HG03354 (cell line): Measurements from ENCODE around the gene TRAPPC2B.
A peak's percentile ranks its signal among the peaks of the same experiment; 100 is the strongest.

ENCODE experiments used
- ATAC-seq: cut with Tn5 transposase; IDR thresholded peaks from one replicate; pipeline ENCODE4 v1.9.1; 2021; ENCODE audit warnings: mild to moderate bottlenecking; ENCODE audit not compliant: unreplicated experiment, poor library complexity, severe bottlenecking

Gene TRAPPC2B

DNA sequence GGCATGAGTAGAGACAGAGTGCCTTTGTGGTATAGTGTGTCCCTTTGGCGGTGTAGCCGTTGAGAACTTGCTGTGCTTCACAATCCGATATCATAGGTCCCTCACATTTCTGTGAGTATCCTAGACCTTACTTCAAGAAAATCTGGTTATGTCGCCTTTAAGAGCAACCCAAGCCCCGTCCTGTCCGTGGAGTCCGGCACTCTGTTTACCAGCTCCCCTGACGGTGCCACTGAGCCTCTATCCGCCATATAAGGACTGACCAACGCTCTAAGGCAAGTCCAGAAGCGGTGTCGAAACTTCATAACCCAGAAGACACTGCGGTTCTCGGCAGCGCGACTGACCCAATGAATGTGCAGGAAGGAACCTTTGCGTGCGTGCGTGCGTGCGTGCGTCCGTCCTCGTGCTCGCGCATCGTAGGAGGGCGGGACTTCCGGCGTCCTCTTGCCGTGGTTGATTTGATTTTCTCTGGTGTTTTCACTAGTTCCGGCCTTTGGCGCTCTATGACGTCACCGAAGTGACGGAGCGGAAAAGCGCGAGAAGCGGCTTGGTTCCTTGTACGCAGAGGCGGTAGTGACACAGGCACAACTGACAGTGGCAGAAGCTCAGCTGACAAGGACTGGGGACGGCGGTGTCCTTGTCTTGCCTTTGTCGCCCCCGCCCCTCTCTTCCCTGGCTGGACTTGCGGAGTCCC lies at the start of gene TRAPPC2B, which contains the start of gene ZNF547:
TRAPPC2B (plus strand) TSS at position 555 of the 691 bp plus-strand sequence. CDS start 1,283 bp downstream, outside the sequence.
ZNF547 (plus strand) TSS at position 555 of the 691 bp plus-strand sequence. CDS start 5,005 bp downstream, outside the sequence.
- peak; percentile 97 for ATAC-seq

- ATAC-seq: no peak
Measured at GRCh38 chr19:57314146-57314545, 49.2 kb upstream of the TRAPPC2B start.

GRCh38 chr19:57317503-57317902 lies 45.8 kb upstream of the TRAPPC2B start:
- ATAC-seq: no peak

DNA sequence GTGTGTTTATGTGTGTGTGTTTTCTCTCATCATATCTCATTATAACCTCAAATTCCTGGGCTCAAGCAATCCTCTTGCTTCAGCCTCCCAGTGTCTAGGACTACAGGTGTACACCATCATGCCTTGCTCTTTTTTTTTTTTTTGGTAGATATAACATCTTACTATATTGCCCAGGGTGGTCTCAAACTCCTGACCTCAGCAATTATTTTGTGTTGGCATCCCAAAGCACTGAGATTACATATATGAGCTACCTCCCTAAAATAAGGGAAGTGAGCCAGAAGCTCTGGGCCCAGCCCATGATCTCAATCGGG lies 43.5 kb upstream of the TRAPPC2B start:
- ATAC-seq: no peak

- peak; percentile 99 for ATAC-seq
Measured at GRCh38 chr19:57320180-57321084, 42.9 kb upstream of the TRAPPC2B start, which contains the start of gene ZNF543. Gene ZNF543, plus strand, starts transcription at chr19:57320472. Its CDS starts 382 bp downstream, at chr19:57320854.

DNA sequence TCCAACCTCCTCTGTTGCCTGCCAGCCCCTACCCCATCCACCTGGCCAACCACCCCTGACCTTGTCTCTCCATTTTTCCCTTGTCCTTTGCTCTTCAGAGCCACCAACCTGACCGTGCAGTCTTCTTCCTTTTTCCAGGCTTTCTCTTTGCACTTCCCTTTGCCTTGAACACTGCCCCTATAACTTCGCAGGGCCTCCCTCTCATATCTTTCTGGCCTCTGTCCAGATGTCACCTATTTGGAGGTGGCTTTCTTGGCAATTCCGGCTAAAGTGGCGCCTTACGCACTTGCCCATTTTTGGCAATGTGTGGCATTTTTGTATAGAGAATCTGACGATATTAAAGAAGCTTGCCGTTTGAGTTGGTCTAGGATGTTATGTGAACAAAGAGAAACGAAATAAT lies 42.2 kb upstream of the TRAPPC2B start:
- no peak for ATAC-seq

GRCh38 chr19:57321751-57322150 lies 41.6 kb upstream of the TRAPPC2B start:
- no peak for ATAC-seq

- ATAC-seq: no peak
Measured at GRCh38 chr19:57324992-57325391, 38.4 kb upstream of the TRAPPC2B start.

GRCh38 chr19:57327993-57328392 lies 35.4 kb upstream of the TRAPPC2B start:
- no peak for ATAC-seq

DNA sequence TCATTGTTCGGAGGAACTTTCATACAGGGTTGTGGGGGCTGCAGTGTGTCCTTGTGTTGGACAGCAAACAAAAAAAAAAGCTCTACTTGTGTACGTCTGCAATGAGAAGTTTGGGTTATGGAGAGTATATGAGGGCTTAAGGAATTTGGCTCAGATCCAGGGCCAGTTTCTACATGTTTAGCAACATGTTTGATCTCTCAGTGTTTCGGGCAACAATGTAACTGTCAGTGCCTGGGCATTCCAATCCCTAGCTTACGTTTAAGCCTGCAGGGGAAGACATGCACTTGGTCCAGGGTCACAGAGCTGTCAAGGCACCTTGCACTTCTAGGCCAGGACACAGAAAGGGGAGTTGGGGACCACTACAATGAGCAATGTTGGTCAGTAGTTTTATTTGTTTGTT lies 29.2 kb upstream of the TRAPPC2B start:
- no peak for ATAC-seq

GRCh38 chr19:57338877-57339276 lies 24.5 kb upstream of the TRAPPC2B start:
- ATAC-seq: no peak

GRCh38 chr19:57342582-57342981 lies 20.8 kb upstream of the TRAPPC2B start:
- ATAC-seq: no peak

DNA sequence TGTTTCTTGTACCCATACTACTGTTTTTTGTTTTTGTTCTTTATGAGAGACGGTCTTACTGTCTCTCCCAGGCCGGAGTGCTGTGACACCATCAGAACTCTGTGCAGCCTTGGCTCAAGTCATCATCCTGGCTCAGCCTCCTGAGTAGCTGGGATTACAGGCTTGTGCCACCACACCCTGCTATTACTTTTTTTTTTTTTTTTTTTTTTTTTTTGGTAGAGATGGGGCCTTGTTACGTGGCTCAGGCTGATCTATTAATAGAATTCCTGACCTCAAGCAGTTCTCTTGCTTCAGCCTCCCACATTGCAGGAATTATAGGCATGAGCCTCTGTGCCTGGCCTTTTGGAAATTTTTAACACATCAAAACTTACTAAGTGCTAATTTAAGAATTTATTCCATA lies 15.2 kb upstream of the TRAPPC2B start:
- ATAC-seq: no peak

DNA sequence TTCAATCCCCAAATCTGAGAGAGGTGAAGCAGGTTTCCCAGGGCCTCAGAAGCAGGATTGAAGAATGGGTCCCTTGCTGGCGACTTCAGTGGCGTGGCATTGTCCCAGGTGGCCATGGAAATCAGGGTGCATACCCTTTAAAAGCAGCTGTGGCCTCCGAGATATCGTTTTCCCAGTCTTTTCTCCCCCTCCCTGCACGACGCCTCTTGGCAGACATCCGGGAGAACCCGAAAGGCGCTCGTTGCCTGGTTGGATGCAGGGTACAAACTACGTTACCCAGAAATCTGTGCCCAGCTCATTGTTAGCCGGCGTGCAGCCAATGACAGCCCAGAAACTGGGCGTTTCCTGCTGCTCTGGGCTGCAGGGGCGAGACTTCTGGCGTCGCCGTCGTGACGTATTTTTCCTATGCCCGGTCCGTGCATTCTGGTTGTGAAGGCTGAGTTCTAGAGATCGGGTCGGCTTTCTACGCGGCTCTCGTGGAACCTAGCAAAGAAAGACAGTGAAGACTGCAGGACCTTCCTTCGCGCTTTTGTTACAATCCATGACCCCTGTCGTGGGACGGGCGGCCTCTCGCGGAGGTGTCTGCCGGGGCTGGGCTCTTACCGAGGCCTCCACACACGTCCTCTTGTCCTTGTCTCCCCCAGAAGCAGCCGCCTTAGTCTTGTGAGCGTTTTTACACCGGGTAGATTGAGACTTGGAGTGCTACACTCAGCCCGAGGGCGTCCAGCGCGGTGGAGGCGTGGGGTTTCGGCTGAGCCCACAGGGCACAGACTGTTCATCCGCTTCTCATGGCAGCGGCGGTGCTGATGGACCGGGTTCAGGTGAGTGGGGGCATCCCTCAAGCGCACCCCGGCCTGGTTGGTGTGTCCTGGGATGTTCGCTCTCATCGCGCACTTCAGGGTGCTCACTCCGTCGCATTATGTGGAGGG lies 12.2 kb upstream of the TRAPPC2B start, which contains the start of gene ZNF304:
ZNF304 (plus strand) TSS at position 395 of the 929 bp plus-strand sequence; CDS start at position 789, 394 bp downstream.
- ATAC-seq: peak; percentile 99

GRCh38 chr19:57351867-57352266 lies 11.5 kb upstream of the TRAPPC2B start:
- ATAC-seq: no peak

GRCh38 chr19:57355916-57356315 lies 7.4 kb upstream of the TRAPPC2B start:
- no peak for ATAC-seq

GRCh38 chr19:57357406-57357805 lies 5.9 kb upstream of the TRAPPC2B start:
- ATAC-seq: no peak

- no peak for ATAC-seq
Measured at GRCh38 chr19:57359300-57359699, 4.1 kb upstream of the TRAPPC2B start.

DNA sequence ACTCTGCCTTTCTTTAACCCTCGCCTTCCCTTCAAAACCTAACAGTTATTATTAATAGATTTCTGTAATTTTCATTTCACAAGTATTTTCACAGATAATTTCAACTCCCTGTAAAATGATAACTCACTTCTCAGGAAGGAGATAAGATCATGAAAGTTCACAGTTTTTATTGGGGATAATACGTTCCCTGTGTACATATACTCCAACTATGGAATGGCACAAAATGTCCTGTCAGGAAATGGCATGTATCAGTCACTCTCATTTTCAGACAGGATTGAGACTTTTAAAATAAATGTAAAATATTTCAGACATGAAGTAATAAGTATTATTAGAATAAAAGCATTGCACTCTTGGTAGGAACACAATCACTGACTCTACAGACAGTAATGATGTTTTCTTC lies 932 bp upstream of the TRAPPC2B start:
- ATAC-seq: no peak
